OCI-LY7 (cell line): ENCODE data around the gene INSIG2. TPM values are rescaled to one million over a fixed set of nuclear protein-coding genes. Genes with fewer than 3 reads are reported as not detected.

Experiments
- BruUV-seq: library from RNA; stranded (reverse); fragments of 400-500 nt; replicated peaks from 2 replicates; lab custom pipeline; 2021; lab: Mats Ljungman, UMichigan
- CTCF ChIA-PET: fragments of 300-600 bp; sonication (Branson Sonifier 250); formaldehyde crosslinking; loops from one replicate; lab custom pipeline; 2022; ENCODE audit warnings: antibody characterized with exemption; ENCODE audit not compliant: unreplicated experiment; lab: Charles Lee
- POLR2A ChIA-PET: fragments of 300-600 bp; sonication (Branson Sonifier 250); formaldehyde crosslinking; loops from one replicate; lab custom pipeline; 2022; ENCODE audit warnings: antibody characterized with exemption; lab: Charles Lee
- DNase-seq: peaks from one replicate; pipeline ENCODE4 v3.0.0-alpha.2; 2015; ENCODE audit warnings: low spot score
- H2AFZ ChIP-seq: fragments of 200-600 bp; sonication (generic), shearing (Covaris generic); 2 replicates; pipeline ENCODE4 v1.6.1; 2014; ENCODE audit warnings: mild to moderate bottlenecking, antibody characterized with exemption, low read length, moderate library complexity
- H3K27ac ChIP-seq: fragments of 200-600 bp; sonication (generic); 2 replicates; pipeline ENCODE4 v1.5.1; 2014; ENCODE audit warnings: mixed run types, low read depth, mild to moderate bottlenecking, moderate library complexity, low read length, inconsistent platforms; ENCODE audit not compliant: poor library complexity, severe bottlenecking
- H3K36me3 ChIP-seq: fragments of 200-600 bp; sonication (generic); 2 replicates; pipeline ENCODE4 v1.6.1; 2014; ENCODE audit warnings: mild to moderate bottlenecking, antibody characterized with exemption, low read length, moderate library complexity, mixed read lengths; ENCODE audit not compliant: insufficient read depth
- H3K4me1 ChIP-seq: fragments of 200-600 bp; sonication (generic); 2 replicates; pipeline ENCODE4 v1.5.1; 2014; ENCODE audit warnings: mild to moderate bottlenecking, low read length; ENCODE audit not compliant: insufficient read depth, poor library complexity, severe bottlenecking
- H3K4me2 ChIP-seq: fragments of 200-600 bp; sonication (generic); 2 replicates; pipeline ENCODE4 v1.6.1; 2014; ENCODE audit warnings: mild to moderate bottlenecking, low read length
- H3K4me3 ChIP-seq: fragments of 200-600 bp; sonication (generic); 2 replicates; pipeline ENCODE4 v1.5.1; 2014; ENCODE audit warnings: mild to moderate bottlenecking, low read depth, low read length; ENCODE audit not compliant: poor library complexity, severe bottlenecking
- H3K79me2 ChIP-seq: fragments of 200-600 bp; sonication (generic); 2 replicates; pipeline ENCODE4 v1.6.1; 2016; ENCODE audit warnings: low read depth, mild to moderate bottlenecking, low read length, moderate library complexity, mixed read lengths; ENCODE audit not compliant: insufficient read depth
- H3K9me2 ChIP-seq: fragments of 200-600 bp; sonication (generic); 2 replicates; pipeline ENCODE4 v1.6.1; 2016; ENCODE audit warnings: mild to moderate bottlenecking, low read length, mixed read lengths; ENCODE audit not compliant: insufficient read depth
- H3K9me3 ChIP-seq: fragments of 200-600 bp; sonication (generic); 2 replicates; pipeline ENCODE4 v1.6.1; 2014; ENCODE audit warnings: mild to moderate bottlenecking, mixed run types, low read length, mixed read lengths
- H4K20me1 ChIP-seq: fragments of 200-600 bp; sonication (generic); 2 replicates; pipeline ENCODE4 v1.6.1; 2014; ENCODE audit warnings: mild to moderate bottlenecking, antibody characterized with exemption, low read length, moderate library complexity, mixed read lengths; ENCODE audit not compliant: insufficient read depth
- EZH2phosphoT487 ChIP-seq: fragments of 200-600 bp; sonication (generic); IDR thresholded peaks from 2 replicates; pipeline ENCODE4 v1.6.1; 2018; ENCODE audit warnings: low read depth, borderline replicate concordance, mild to moderate bottlenecking, mixed run types, antibody characterized with exemption, low read length, moderate library complexity, mixed read lengths
- intact Hi-C: fragments of 100-400 bp; cut with micrococcal nuclease; formaldehyde crosslinking; loops from one replicate; pipeline ENCODE4 v1.10.0; 2022; ENCODE audit not compliant: unreplicated experiment
- total RNA-seq, 2 experiments: library from RNA; depleted of rRNA in 1 of 2; stranded (reverse); fragments of >200 nt in 1 of 2; shearing (Covaris generic) in 1 of 2; gene quantifications; 2 replicates each; pipeline ENCODE4 v1.2.3, GENCODE V29; 2014 to 2022
- TF ChIP-seq, protein P1 (sequence below): fragments of 200-600 bp; sonication (generic); conservative IDR thresholded peaks from 2 replicates; pipeline ENCODE4 v1.5.1; 2014; ENCODE audit warnings: mild to moderate bottlenecking, antibody characterized with exemption, low read length, moderate library complexity, mixed read lengths

INSIG2 gene
- total RNA-seq, 2 experiments from 2014 or later = 5.9 to 21.2 TPM

DNA sequence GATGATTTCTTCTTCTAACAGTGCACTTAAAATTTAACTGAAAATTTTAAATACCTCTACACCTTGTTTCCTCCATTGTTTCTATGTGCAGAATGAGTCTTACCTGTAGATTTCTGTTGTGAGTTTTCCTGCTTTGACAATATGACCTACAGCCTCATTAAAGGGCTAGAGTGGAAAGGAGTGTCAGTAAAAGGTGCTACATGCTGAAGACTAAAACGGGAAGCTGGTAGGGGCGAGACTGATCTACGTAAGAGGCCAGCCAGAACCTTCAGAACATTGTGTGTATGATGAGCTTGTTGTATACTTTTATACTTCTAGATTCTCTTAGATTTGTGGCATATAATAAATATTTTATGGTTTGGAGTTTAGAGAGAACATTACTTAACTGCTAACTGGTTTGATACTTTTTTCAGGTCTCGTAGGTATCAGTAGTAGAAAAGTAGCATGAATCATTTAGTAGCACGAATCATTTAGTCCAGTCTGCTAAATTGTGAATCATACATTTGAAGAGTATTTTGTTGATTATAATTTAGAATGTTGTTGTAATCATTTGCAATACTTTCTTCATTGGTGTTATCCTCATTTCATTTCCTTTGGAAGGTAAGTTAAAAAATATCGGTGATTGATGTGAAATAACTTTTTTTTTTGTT, 14.3 kb downstream of the INSIG2 start:
- Histone ChIP-seq H3K4me2 (no peak overlapping the region), H4K20me1 (no peaks in the 10 kb centered on the region; the same call in 1 of the 2 replicates), H3K9me3 (no peaks in the 10 kb centered on the region), H3K36me3 (peaks cover 23% of the 10 kb centered on the region), H3K4me3 (no peak overlapping the region), H2AFZ (no peak overlapping the region), H3K27ac (no peak overlapping the region), H3K4me1 (no peaks in the 10 kb centered on the region), H3K79me2 (no peaks in the 10 kb centered on the region), H3K9me2 (no peaks in the 10 kb centered on the region)
- POLR2A ChIA-PET = interaction anchor here (0.6 to 1.3 kb wide), 2 partner anchors 13 to 20 kb away, joined by 3 to 4 read pairs; no protein-coding TSS in a partner anchor
- no peak for TF ChIP-seq EZH2phosphoT487
- TF ChIP-seq, protein P1, sequence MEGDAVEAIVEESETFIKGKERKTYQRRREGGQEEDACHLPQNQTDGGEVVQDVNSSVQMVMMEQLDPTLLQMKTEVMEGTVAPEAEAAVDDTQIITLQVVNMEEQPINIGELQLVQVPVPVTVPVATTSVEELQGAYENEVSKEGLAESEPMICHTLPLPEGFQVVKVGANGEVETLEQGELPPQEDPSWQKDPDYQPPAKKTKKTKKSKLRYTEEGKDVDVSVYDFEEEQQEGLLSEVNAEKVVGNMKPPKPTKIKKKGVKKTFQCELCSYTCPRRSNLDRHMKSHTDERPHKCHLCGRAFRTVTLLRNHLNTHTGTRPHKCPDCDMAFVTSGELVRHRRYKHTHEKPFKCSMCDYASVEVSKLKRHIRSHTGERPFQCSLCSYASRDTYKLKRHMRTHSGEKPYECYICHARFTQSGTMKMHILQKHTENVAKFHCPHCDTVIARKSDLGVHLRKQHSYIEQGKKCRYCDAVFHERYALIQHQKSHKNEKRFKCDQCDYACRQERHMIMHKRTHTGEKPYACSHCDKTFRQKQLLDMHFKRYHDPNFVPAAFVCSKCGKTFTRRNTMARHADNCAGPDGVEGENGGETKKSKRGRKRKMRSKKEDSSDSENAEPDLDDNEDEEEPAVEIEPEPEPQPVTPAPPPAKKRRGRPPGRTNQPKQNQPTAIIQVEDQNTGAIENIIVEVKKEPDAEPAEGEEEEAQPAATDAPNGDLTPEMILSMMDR = no peak
- intact Hi-C loops = no loop called here
- no TSS peak for BruUV-seq
- CTCF ChIA-PET = no interaction called here
- no peak for DNase-seq

- DNase-seq = no peak
- no peak overlapping the region for H3K4me2 ChIP-seq
These were observed 16.0 kb downstream of the INSIG2 start for GRCh38 chr2:118103951-118104940.

More at GRCh38 chr2:118103951-118104940, 16.0 kb downstream of the INSIG2 start:
- H3K27ac ChIP-seq = no peak overlapping the region
- no peaks in the 10 kb centered on the region; the same call in 1 of the 2 replicates for H4K20me1 ChIP-seq
- H3K9me2 ChIP-seq = no peaks in the 10 kb centered on the region
- intact Hi-C loops = no loop called here
- ChIA-PET CTCF (no interaction called here), POLR2A (interaction anchor here (0.7 to 1.3 kb wide), 2 partner anchors 26 to 49 kb away, joined by 3 read pairs; no protein-coding TSS in a partner anchor)
- BruUV-seq = no TSS peak
- TF ChIP-seq, protein P1 = no peak
- TF ChIP-seq EZH2phosphoT487 = no peak
- no peaks in the 10 kb centered on the region for H3K79me2 ChIP-seq
- no peaks in the 10 kb centered on the region for H3K9me3 ChIP-seq
- peaks cover 23% of the 10 kb centered on the region for H3K36me3 ChIP-seq
- no peaks in the 10 kb centered on the region for H3K4me1 ChIP-seq
- no peak overlapping the region for H2AFZ ChIP-seq
- H3K4me3 ChIP-seq = no peak overlapping the region
